Measurements from ENCODE around the gene RITA1.

DNA sequence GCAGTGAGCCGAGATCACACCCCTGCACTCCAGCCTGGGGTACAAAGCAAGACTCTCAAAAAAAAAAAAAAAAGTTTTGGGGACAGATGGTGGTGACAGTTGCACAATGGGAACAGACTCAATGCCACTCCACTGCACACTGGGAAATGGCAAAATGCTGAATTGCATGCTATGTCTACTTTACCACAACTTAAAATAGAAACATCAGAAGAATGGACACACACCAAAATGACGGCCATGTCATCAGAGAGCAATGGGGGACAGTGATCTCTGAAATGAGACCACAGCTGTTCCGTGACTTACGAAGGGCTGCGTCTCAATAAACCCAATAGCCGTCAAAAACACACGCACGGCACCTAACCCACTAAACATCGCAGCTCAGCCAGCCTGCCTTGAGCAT is 14.0 kb upstream of the RITA1 start:
- TF ChIP-seq, protein P1, sequence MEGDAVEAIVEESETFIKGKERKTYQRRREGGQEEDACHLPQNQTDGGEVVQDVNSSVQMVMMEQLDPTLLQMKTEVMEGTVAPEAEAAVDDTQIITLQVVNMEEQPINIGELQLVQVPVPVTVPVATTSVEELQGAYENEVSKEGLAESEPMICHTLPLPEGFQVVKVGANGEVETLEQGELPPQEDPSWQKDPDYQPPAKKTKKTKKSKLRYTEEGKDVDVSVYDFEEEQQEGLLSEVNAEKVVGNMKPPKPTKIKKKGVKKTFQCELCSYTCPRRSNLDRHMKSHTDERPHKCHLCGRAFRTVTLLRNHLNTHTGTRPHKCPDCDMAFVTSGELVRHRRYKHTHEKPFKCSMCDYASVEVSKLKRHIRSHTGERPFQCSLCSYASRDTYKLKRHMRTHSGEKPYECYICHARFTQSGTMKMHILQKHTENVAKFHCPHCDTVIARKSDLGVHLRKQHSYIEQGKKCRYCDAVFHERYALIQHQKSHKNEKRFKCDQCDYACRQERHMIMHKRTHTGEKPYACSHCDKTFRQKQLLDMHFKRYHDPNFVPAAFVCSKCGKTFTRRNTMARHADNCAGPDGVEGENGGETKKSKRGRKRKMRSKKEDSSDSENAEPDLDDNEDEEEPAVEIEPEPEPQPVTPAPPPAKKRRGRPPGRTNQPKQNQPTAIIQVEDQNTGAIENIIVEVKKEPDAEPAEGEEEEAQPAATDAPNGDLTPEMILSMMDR (IDR thresholded peaks at IDR 0.05), result no peak
- no peak for TF ChIP-seq EP300 (IDR thresholded peaks at IDR 0.05)

All from ovary (tissue), 3 donors.